ENCODE results near the gene ZSCAN2.

Gene ZSCAN2

GRCh38 chr15:84595660-84596059 is 5.1 kb upstream of the ZSCAN2 start:
- DNase-seq (ENCODE audit: low read depth, low spot score), result no peak
- no peak overlapping the region for H3K4me3 ChIP-seq (ENCODE audit: low read length)

DNA sequence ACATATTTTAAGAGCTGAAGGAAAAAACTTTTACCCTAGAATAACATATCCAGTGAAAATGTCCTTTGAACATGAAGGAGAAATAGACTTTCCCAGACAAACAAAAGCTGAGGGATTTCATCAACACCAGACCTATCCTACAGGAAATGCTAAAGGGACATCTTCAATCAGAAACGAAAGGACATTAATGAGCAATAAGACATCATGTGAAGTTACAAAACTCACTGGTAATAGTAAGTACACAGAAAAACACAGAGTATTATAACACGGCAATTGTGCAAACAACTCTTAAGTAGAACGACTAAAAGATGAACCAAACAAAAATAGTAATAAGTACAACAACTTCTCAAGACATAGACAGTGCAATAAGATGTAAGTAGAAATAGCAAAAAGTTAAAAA is 3.5 kb upstream of the ZSCAN2 start:
- DNase-seq (ENCODE audit: low read depth, low spot score), result no peak
- H3K4me3 ChIP-seq (ENCODE audit: low read length), result no peak overlapping the region

DNA sequence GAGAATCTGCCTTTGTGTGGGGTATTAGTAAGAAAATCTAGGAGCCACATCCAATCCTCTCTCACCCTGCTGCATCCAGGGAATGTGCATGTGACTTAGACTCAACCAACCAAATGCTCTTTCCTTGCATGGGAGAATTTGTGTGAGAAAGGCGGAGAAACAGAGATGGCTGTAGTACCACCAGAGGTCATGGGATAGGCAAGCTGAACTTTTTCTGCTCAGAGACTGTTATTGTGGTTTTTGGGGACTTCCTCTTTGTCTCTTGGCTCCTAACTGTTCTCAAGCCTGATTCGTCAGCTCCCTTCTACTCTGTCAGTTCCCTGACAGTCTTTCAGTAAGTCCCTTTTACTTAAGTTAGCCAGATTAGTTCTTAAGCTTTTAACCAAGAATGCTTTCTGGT is 2.6 kb upstream of the ZSCAN2 start:
- H3K4me3 ChIP-seq (ENCODE audit: low read length), result peak overlapping the region; percentile 34
- DNase-seq (ENCODE audit: low read depth, low spot score), result peak; percentile 95

- H3K4me3 ChIP-seq (ENCODE audit: low read length), result peak overlapping the region; percentile 34
These were observed 1.8 kb upstream of the ZSCAN2 start for GRCh38 chr15:84598993-84599392.

DNA sequence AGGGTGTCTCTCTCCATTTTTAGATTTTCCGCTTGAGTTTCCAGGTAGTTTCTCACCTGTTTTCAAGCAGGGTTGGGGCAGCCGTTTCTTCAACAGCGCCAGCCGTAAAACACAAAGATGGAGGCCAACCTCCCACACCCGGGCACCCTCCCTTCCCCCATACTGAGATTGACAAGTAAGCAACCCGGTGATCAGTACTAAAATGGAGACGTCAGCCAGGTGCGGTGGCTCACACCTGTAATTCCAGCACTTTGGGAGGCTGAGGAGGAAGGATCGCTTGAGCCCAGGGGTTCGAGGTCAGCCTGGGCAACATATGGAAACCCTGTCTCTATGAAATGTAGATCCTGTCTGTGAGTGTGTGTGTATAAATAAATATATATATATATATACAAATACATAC is 903 bp upstream of the ZSCAN2 start:
- DNase-seq (ENCODE audit: low read depth, low spot score), result no peak
- peak overlapping the region; percentile 92 for H3K4me3 ChIP-seq (ENCODE audit: low read length)

More at GRCh38 chr15:84598993-84599392, 1.8 kb upstream of the ZSCAN2 start:
- DNase-seq (ENCODE audit: low read depth, low spot score), result peak; percentile 44

- H3K4me3 ChIP-seq (ENCODE audit: low read length), result peak overlapping the region; percentile 92
- DNase-seq (ENCODE audit: low read depth, low spot score), result peak; percentile 81
These were observed 500 bp upstream of the ZSCAN2 start for GRCh38 chr15:84600331-84600686.

DNA sequence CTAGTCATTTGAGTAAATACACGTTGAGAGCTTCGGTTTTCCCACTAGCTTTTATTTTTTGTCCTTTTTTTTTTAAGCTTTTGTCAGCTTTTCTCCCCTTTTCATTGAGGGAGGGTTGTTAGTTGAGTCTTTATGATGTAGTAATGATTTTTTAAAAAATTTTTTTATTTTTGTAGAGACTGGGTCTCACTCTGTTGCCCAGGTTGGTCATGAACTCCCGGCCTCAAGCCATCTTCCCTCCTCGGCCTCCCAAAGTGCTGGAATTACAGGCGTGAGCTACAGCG is 688 bp downstream of the ZSCAN2 start:
- peak overlapping the region; percentile 92 for H3K4me3 ChIP-seq (ENCODE audit: low read length)
- no peak for DNase-seq (ENCODE audit: low read depth, low spot score)

- no peak for DNase-seq (ENCODE audit: low read depth, low spot score)
- no peak overlapping the region for H3K4me3 ChIP-seq (ENCODE audit: low read length)
These were observed 3.0 kb downstream of the ZSCAN2 start for GRCh38 chr15:84603630-84604379.

DNA sequence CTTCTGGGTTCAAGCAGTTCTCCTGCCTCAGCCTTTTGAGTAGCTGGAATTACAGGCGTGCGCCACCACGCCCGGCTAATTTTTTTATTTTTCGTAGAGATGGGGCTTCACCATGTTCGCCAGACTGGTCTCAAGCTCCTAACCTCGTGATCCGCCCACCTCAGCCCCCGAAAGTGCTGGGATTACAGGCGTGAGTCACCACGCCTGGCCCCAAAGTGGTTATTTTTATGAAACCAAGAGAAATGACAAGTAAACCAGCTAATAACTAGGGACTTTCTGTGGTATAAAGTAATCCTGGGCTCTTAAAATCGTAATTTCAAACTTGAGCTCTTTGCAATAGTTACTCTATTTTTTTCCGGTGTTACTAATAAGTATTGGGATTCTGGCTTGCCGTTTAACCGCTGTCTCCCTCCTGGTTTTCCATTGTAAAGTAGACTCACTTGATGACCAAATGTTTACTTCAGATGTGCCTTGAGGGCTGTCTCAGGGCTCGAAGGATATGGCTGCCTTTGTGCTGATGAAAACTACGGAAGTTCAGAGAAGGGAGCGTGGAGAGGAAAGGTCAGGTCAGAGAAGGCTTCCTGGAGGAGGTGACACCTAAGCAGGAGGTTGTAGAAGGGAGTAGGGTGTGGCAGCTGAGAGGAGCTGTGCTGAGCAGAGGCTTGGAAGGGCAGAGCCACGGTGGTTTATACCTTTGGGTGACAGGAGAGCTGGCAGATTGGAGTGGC is 4.2 kb downstream of the ZSCAN2 start:
- no peak overlapping the region for H3K4me3 ChIP-seq (ENCODE audit: low read length)
- DNase-seq (ENCODE audit: low read depth, low spot score), result no peak

DNA sequence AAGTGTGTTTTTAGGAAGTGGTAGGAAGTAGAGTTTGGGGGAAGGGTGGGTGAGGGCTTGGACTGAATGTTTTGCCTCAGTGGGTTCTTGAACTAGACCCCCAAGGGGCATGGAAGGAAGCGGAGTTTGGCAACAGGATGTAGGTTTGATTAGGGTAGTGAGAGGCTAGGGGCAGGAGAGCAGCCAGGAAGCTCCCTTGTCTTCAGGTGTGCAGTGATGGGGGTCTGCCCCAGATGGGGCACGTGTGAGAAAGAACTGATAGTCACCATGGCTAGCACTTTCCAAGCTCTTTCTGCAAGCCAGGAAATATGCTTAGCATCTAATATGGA is 4.7 kb downstream of the ZSCAN2 start:
- no peak overlapping the region for H3K4me3 ChIP-seq (ENCODE audit: low read length)
- DNase-seq (ENCODE audit: low read depth, low spot score), result no peak

DNA sequence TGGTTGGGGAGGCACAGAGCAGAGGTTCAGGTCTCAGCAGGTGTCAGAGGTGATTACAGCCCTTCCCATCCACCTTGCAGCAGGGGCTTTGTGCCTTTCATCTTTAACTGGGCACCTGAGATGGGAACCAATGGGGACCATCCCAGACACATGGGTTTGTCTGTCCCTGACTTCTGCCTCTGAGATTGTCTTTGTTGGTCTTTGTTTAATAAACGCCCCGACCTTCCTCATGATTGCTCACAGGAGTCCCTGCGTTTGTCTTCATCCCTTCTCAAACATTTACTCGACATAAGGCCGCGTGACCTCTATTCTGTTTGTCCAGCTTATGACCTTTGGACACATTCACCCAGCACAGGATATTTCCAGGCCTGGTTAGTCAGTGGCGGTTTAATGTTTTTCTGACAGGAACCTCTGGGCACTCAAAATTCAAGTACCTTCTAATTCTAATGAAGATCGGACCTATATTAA is 5.9 kb downstream of the ZSCAN2 start:
- no peak overlapping the region for H3K4me3 ChIP-seq (ENCODE audit: low read length)
- DNase-seq (ENCODE audit: low read depth, low spot score), result no peak

- no peak for DNase-seq (ENCODE audit: low read depth, low spot score)
- no peak overlapping the region for H3K4me3 ChIP-seq (ENCODE audit: low read length)
These were observed 8.0 kb downstream of the ZSCAN2 start for GRCh38 chr15:84608707-84609284.

GRCh38 chr15:84609818-84610525 is 9.2 kb downstream of the ZSCAN2 start:
- no peak overlapping the region for H3K4me3 ChIP-seq (ENCODE audit: low read length)
- no peak for DNase-seq (ENCODE audit: low read depth, low spot score)

GRCh38 chr15:84611631-84612030 is 10.8 kb downstream of the ZSCAN2 start:
- no peak for DNase-seq (ENCODE audit: low read depth, low spot score)
- no peak overlapping the region for H3K4me3 ChIP-seq (ENCODE audit: low read length)

DNA sequence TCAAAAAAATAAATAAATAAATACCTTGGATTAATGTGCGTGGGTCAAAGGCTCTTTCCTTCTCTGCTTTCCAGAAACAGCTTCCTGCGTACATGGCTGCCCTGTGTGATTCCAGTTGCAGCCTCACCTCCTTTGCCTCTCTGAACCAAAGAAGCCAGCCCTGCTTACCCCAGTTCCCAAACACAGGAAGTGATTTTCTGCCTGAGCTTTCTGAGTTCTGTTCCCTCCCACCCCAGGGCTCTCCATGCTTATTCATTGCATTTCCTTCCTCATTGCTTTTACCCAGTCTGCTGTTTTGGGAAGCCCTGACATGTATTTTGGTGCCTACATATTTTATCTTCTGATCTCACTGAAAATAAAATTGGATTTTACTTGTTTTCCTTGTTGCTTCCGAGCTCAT is 15.4 kb downstream of the ZSCAN2 start:
- no peak for DNase-seq (ENCODE audit: low read depth, low spot score)
- no peak overlapping the region for H3K4me3 ChIP-seq (ENCODE audit: low read length)

DNA sequence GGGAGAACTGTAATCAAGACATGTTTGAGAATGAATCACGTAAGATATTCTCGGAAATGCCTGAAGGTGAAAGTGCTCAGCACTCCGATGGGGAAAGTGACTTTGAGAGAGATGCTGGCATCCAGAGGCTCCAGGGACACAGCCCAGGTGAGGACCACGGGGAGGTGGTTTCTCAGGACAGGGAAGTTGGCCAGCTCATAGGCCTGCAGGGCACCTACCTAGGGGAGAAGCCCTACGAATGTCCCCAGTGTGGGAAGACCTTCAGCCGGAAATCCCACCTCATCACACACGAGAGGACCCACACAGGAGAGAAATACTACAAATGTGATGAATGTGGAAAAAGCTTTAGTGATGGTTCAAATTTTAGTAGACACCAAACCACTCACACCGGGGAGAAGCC is 19.8 kb downstream of the ZSCAN2 start:
- no peak for DNase-seq (ENCODE audit: low read depth, low spot score)
- H3K4me3 ChIP-seq (ENCODE audit: low read length), result no peak overlapping the region

DNA sequence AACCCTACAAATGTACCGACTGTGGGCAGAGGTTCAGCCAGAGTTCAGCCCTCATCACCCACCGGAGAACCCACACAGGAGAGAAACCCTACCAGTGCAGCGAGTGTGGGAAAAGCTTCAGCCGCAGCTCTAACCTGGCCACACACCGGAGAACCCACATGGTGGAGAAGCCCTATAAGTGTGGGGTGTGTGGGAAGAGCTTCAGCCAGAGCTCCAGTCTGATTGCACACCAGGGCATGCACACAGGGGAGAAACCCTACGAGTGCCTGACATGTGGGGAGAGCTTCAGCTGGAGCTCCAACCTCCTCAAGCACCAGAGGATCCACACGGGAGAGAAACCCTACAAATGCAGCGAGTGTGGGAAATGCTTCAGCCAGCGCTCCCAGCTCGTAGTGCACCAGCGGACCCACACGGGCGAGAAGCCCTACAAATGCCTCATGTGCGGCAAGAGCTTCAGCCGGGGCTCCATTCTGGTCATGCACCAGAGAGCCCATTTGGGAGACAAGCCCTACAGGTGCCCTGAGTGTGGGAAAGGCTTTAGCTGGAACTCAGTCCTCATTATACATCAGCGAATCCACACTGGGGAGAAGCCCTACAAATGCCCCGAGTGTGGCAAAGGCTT is 20.7 kb downstream of the ZSCAN2 start:
- DNase-seq (ENCODE audit: low read depth, low spot score), result no peak
- H3K4me3 ChIP-seq (ENCODE audit: low read length), result no peak overlapping the region

- no peak overlapping the region for H3K4me3 ChIP-seq (ENCODE audit: low read length)
- DNase-seq (ENCODE audit: low read depth, low spot score), result no peak
These were observed 23.6 kb downstream of the ZSCAN2 start for GRCh38 chr15:84624359-84624758.

GRCh38 chr15:84625123-84625522 is 24.3 kb downstream of the ZSCAN2 start:
- DNase-seq (ENCODE audit: low read depth, low spot score), result no peak
- H3K4me3 ChIP-seq (ENCODE audit: low read length), result no peak overlapping the region

- no peak overlapping the region for H3K4me3 ChIP-seq (ENCODE audit: low read length)
- no peak for DNase-seq (ENCODE audit: low read depth, low spot score)
These were observed 28.2 kb downstream of the ZSCAN2 start for GRCh38 chr15:84629033-84629432.
